Measurements from ENCODE around the gene CTNNA3. TPM values are rescaled to one million over a fixed set of nuclear protein-coding genes. Genes with fewer than 3 reads are reported as not detected.

CTNNA3 gene
- total RNA-seq, 1 experiment from 2014 or later: 0.02 TPM

DNA sequence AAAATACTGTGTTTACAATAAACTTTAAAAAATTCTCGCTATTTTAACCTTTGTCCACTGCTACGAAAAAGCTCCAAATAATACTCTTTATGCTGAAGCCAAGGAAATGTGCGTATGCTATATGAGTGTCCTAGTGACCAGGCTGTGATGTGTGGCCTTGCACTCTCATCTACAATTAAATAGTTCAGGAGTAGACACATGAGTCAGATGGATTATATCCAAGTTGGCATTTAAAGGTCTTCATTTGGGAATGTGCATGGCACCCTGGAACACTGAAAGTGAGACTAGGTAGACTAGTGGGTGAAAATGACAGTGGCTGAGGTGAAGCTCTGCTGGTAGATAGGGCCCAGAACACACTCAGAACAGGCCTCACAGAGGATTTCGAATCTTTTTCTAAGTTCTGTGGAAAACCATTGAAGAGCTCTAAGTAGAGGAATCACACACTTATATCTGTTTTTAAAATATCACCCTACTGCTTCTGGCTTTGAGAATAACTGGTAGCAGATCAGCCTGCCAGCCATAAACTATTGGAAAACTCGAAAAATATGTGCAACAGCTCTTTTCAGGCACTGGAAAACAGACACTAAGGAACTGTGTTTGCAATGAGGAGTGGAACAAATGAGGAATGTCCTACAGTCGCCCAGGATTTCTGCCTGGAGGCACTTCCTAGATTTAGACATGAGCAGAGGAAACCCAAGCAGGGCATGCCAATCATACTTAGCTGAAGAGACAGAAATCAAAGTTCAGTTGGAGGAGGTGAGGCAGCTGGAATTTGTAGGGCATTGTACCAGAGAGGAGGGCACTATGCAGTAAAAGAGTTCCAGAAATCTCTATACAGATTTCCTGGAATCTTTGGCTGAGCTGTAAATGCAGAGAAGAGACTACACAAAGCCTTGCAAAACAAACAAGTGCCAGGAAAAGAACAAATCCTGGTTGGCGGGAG is 1374.0 kb downstream of the CTNNA3 start:
- no peaks in the 10 kb centered on the region for H3K36me3 Mint-ChIP-seq (ENCODE audit: insufficient read depth, unreplicated experiment)
- POLR2A ChIA-PET: interaction anchor here (1.2 to 1.4 kb wide), 3 partner anchors 8 to 305 kb away, joined by 3 to 6 read pairs (median 4); no protein-coding TSS in a partner anchor
- CTCF ChIA-PET: interaction anchor here (0.6 to 0.8 kb wide), 4 partner anchors 305 to 1236 kb away, joined by 3 to 4 read pairs (median 3); no protein-coding TSS in a partner anchor
- H3K27ac Mint-ChIP-seq (ENCODE audit: low read depth, unreplicated experiment): peak overlapping the region; percentile 40
- peak overlapping the region; percentile 22 for H3K4me3 Mint-ChIP-seq (ENCODE audit: unreplicated experiment)
- BruUV-seq (replicated peaks): no TSS peak
- no peaks in the 10 kb centered on the region for H3K9me3 Mint-ChIP-seq (ENCODE audit: unreplicated experiment)
- intact Hi-C loops (cut with micrococcal nuclease): no loop called here
- no peaks in the 10 kb centered on the region for H3K27me3 Mint-ChIP-seq (ENCODE audit: insufficient read depth, unreplicated experiment)
- TF ChIP-seq, protein P1, sequence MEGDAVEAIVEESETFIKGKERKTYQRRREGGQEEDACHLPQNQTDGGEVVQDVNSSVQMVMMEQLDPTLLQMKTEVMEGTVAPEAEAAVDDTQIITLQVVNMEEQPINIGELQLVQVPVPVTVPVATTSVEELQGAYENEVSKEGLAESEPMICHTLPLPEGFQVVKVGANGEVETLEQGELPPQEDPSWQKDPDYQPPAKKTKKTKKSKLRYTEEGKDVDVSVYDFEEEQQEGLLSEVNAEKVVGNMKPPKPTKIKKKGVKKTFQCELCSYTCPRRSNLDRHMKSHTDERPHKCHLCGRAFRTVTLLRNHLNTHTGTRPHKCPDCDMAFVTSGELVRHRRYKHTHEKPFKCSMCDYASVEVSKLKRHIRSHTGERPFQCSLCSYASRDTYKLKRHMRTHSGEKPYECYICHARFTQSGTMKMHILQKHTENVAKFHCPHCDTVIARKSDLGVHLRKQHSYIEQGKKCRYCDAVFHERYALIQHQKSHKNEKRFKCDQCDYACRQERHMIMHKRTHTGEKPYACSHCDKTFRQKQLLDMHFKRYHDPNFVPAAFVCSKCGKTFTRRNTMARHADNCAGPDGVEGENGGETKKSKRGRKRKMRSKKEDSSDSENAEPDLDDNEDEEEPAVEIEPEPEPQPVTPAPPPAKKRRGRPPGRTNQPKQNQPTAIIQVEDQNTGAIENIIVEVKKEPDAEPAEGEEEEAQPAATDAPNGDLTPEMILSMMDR (IDR thresholded peaks at IDR 0.05; ENCODE audit: unreplicated experiment): no peak
- H3K4me1 Mint-ChIP-seq (ENCODE audit: insufficient read depth, unreplicated experiment): peaks cover 18% of the 10 kb centered on the region
- DNase-seq (ENCODE audit: unreplicated experiment): peak; percentile 48

DNA sequence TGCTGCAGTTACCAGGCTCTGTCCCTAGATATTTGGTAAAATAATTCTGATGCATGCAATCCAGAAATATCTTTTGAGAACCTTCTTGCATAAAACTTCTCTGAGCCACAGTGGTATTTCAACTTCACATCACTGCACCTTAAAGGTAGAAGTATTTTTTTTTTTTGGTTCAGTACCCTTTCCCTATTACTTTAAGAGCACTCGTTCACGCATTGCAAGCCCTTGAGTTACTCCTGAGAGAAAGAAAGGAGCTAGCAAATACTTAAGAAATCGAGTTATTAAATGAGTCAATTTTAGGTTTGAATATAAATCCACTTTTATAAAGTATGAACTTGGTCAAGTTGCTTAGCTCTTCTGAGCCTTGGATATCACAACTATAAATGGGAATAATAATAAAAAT is 1377.2 kb downstream of the CTNNA3 start:
- Mint-ChIP-seq H3K36me3 (ENCODE audit: insufficient read depth, unreplicated experiment) (no peaks in the 10 kb centered on the region), H3K27me3 (ENCODE audit: insufficient read depth, unreplicated experiment) (no peaks in the 10 kb centered on the region), H3K4me1 (ENCODE audit: insufficient read depth, unreplicated experiment) (peaks cover 22% of the 10 kb centered on the region), H3K9me3 (ENCODE audit: unreplicated experiment) (no peaks in the 10 kb centered on the region), H3K27ac (ENCODE audit: low read depth, unreplicated experiment) (no peak overlapping the region), H3K4me3 (ENCODE audit: unreplicated experiment) (no peak overlapping the region)
- no peak for DNase-seq (ENCODE audit: unreplicated experiment)
- ChIA-PET POLR2A (interaction anchor here (0.6 kb wide), 1 partner anchor 1208 kb away, joined by 4 read pairs; no protein-coding TSS in a partner anchor), CTCF (no interaction called here)
- no TSS peak for BruUV-seq (replicated peaks)
- intact Hi-C loops (cut with micrococcal nuclease): no loop called here
- TF ChIP-seq, protein P1 (IDR thresholded peaks at IDR 0.05; ENCODE audit: unreplicated experiment): no peak

DNA sequence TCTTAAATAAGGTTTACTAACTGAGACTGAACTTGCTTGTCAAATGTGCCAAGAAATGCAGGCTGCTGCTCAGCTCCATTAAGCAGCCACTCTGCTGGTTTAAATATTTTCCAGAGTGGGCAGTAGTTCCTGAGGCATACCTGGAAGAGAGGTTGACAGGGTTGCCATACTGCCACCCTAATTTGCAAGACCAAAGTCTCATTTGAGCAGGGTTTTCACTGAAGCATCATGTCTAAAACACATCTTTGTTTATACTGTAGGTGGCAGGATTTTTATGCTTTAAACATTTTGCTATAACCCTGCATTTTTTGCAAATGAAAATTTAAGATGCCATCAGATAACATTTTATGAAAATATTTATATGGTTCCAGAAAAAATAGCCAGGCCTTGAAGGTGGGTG is 1388.2 kb downstream of the CTNNA3 start:
- no peak overlapping the region for H3K4me3 Mint-ChIP-seq (ENCODE audit: unreplicated experiment)
- intact Hi-C loops (cut with micrococcal nuclease): loop anchor here (1.0 to 5.0 kb wide), 2 partner anchors 319 to 624 kb away; no protein-coding TSS in a partner anchor
- BruUV-seq (replicated peaks): no TSS peak
- ChIA-PET POLR2A (interaction anchor here (0.6 kb wide), 1 partner anchor 172 kb away, joined by 3 read pairs; no protein-coding TSS in a partner anchor), CTCF (interaction anchor here (0.6 to 1.8 kb wide), 4 partner anchors 19 to 507 kb away, joined by 3 to 12 read pairs (median 4); no protein-coding TSS in a partner anchor)
- no peaks in the 10 kb centered on the region for H3K27me3 Mint-ChIP-seq (ENCODE audit: insufficient read depth, unreplicated experiment)
- H3K36me3 Mint-ChIP-seq (ENCODE audit: insufficient read depth, unreplicated experiment): no peaks in the 10 kb centered on the region
- no peaks in the 10 kb centered on the region for H3K9me3 Mint-ChIP-seq (ENCODE audit: unreplicated experiment)
- peak; percentile 9 for DNase-seq (ENCODE audit: unreplicated experiment)
- TF ChIP-seq, protein P1 (IDR thresholded peaks at IDR 0.05; ENCODE audit: unreplicated experiment): peak; percentile 22
- no peak overlapping the region for H3K27ac Mint-ChIP-seq (ENCODE audit: low read depth, unreplicated experiment)
- no peaks in the 10 kb centered on the region for H3K4me1 Mint-ChIP-seq (ENCODE audit: insufficient read depth, unreplicated experiment)

DNA sequence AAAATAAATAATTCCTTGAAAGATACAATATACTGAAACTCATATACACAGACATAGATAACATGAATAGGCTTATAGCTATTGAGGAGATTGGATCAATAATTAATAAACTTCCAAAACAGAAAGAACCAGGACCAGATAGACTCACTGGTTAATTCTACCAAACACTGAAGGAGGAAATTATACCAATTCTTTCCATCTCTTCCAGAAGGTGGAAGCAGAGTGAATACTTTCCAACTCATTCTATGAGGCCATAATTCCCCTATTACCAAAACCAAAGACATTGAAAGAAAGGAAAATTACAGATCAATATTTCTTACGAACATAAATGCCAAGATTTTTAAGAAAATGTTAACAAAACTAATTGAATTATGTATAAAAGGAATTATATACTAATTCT is 1394.9 kb downstream of the CTNNA3 start:
- H3K27ac Mint-ChIP-seq (ENCODE audit: low read depth, unreplicated experiment): no peak overlapping the region
- intact Hi-C loops (cut with micrococcal nuclease): no loop called here
- TF ChIP-seq, protein P1 (IDR thresholded peaks at IDR 0.05; ENCODE audit: unreplicated experiment): no peak
- ChIA-PET POLR2A (interaction anchor here (0.5 kb wide), 1 partner anchor 1758 kb away, joined by 4 read pairs; no protein-coding TSS in a partner anchor), CTCF (interaction anchor here (0.7 kb wide), 1 partner anchor 1573 kb away, joined by 3 read pairs; no protein-coding TSS in a partner anchor)
- no peaks in the 10 kb centered on the region for H3K4me1 Mint-ChIP-seq (ENCODE audit: insufficient read depth, unreplicated experiment)
- H3K9me3 Mint-ChIP-seq (ENCODE audit: unreplicated experiment): no peaks in the 10 kb centered on the region
- H3K27me3 Mint-ChIP-seq (ENCODE audit: insufficient read depth, unreplicated experiment): no peaks in the 10 kb centered on the region
- no peaks in the 10 kb centered on the region for H3K36me3 Mint-ChIP-seq (ENCODE audit: insufficient read depth, unreplicated experiment)
- no TSS peak for BruUV-seq (replicated peaks)
- DNase-seq (ENCODE audit: unreplicated experiment): no peak
- no peak overlapping the region for H3K4me3 Mint-ChIP-seq (ENCODE audit: unreplicated experiment)
